Epithelial cell of proximal tubule (primary cell): Measurements from ENCODE around the gene CTNND2. TPM values are rescaled to one million over a fixed set of nuclear protein-coding genes. Genes with fewer than 3 reads are reported as not detected.

Experiments used
- DNase-seq: peaks from one replicate; pipeline ENCODE4 v3.0.0-alpha.2; 2011; ENCODE audit warnings: low read depth
- H3K4me3 ChIP-seq: 2 replicates; pipeline ENCODE4 v1.5.1; 2011; ENCODE audit warnings: low read depth, mild to moderate bottlenecking, low read length
- total RNA-seq: library from RNA; depleted of rRNA; stranded (reverse); fragments of >200 nt; gene quantifications from 2 replicates; pipeline ENCODE4 v1.2.3, GENCODE V29; 2015
- TF ChIP-seq, protein P1 (sequence below): conservative IDR thresholded peaks from 2 replicates; pipeline ENCODE4 v1.5.1; 2012; ENCODE audit warnings: low read depth, mild to moderate bottlenecking, low read length

Gene CTNND2
- total RNA-seq, 1 donor from 2014 or later = 0.12 TPM

GRCh38 chr5:11791792-11792191 lies 112.5 kb downstream of the CTNND2 start:
- TF ChIP-seq, protein P1, sequence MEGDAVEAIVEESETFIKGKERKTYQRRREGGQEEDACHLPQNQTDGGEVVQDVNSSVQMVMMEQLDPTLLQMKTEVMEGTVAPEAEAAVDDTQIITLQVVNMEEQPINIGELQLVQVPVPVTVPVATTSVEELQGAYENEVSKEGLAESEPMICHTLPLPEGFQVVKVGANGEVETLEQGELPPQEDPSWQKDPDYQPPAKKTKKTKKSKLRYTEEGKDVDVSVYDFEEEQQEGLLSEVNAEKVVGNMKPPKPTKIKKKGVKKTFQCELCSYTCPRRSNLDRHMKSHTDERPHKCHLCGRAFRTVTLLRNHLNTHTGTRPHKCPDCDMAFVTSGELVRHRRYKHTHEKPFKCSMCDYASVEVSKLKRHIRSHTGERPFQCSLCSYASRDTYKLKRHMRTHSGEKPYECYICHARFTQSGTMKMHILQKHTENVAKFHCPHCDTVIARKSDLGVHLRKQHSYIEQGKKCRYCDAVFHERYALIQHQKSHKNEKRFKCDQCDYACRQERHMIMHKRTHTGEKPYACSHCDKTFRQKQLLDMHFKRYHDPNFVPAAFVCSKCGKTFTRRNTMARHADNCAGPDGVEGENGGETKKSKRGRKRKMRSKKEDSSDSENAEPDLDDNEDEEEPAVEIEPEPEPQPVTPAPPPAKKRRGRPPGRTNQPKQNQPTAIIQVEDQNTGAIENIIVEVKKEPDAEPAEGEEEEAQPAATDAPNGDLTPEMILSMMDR = no peak
- no peak for DNase-seq
- H3K4me3 ChIP-seq = no peak overlapping the region

- TF ChIP-seq, protein P1 = no peak
- no peak overlapping the region for H3K4me3 ChIP-seq
- no peak for DNase-seq
These were observed 114.0 kb downstream of the CTNND2 start for GRCh38 chr5:11790201-11790600.

- no peak overlapping the region for H3K4me3 ChIP-seq
- TF ChIP-seq, protein P1 = no peak
- no peak for DNase-seq
These were observed 118.4 kb downstream of the CTNND2 start for GRCh38 chr5:11785771-11786352.

DNA sequence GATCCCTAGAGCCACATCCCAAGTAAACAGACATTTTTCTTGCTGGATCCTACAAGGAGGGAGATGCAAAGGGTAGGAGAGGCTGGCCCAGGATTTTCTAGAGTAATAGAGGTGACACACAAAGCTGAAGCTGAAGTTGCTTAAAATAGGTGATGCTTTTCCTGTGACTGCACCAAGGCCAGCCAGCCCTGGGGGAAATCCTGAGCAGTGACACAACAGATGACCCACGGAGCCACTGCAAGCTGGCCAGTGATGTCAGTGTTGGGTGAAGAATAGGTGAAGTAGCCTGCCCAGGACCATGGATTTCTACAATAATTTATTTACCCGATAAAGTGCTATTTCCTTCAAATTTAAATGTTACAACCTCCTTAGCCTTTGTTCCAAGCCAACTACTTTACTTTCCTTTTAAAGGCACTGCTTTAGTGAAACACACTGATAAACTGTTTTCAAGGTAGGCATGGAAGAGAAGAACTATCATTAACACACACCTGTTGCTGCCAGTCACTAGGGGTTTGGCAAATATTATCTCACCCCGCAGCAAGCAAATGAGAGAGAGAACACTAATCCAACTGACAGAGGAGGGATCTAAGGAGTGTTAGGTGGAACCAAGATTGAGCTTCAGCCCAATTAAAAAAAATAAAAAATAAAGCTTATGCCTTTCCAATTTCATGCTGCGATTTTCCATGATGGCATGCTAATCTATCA lies 123.5 kb downstream of the CTNND2 start:
- TF ChIP-seq, protein P1 = no peak
- no peak overlapping the region for H3K4me3 ChIP-seq

GRCh38 chr5:11777096-11777495 lies 127.2 kb downstream of the CTNND2 start:
- DNase-seq = no peak

More for the DNA sequence above, 123.5 kb downstream of the CTNND2 start:
- no peak for DNase-seq

GRCh38 chr5:11770310-11770709 lies 133.9 kb downstream of the CTNND2 start:
- H3K4me3 ChIP-seq = no peak overlapping the region
- TF ChIP-seq, protein P1 = no peak
- DNase-seq = no peak

More at GRCh38 chr5:11777096-11777495, 127.2 kb downstream of the CTNND2 start:
- no peak overlapping the region for H3K4me3 ChIP-seq
- TF ChIP-seq, protein P1 = no peak
